ENCODE measurements around the gene TEKT2. TPM values are rescaled to one million over a fixed set of nuclear protein-coding genes. Genes with fewer than 3 reads are reported as not detected.

The TEKT2 gene
- total and polyA plus RNA-seq, 2 donors (not counting 3 experiments of a cell fraction or from before 2014, with no cell fraction given) = 0.38 to 0.61 TPM

DNA sequence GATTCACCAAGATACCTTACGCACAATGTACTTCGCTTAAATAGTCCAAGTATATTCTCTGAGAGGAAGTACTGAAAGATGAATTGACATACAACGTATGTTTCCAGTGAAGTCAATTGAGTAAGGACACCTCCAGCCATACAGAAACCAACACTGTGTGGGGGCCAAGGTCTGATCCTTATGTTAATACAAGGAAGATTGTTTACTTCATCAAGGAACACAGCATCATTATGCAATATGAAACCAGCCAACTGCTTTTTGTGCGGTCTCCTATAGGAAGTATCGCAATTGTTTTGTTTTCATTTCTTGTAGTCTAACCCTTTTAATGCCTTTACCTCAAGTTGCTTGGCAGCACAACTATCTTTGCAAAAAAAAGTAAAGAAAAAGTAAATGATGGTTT is 28.2 kb upstream of the TEKT2 start:
- H3K9me1 ChIP-seq (replicated peaks; ENCODE audit: control insufficient read depth, extremely low read depth, insufficient read depth, low read length) = no peaks in the 10 kb centered on the region
- no peaks in the 10 kb centered on the region for H3K79me2 ChIP-seq (ENCODE audit: control insufficient read depth, insufficient read depth, low read length)
- FAIRE-seq (no peak), DNase-seq (ENCODE audit: low read depth, low spot score) (no peak)
- no TSS peak for BruUV-seq (replicated peaks)
- no peak overlapping the region for H3K4me3 ChIP-seq (replicated peaks in 1 of 3; ENCODE audit: insufficient read depth in 1 of 3, low read depth in 1 of 3, low read length in 3 of 3)
- CTCF ChIA-PET = no interaction called here
- H3K27ac ChIP-seq (ENCODE audit: insufficient read depth, low read depth, low read length) = no peak overlapping the region
- intact Hi-C loops (cut with micrococcal nuclease) = no loop called here
- H3K4me2 ChIP-seq (ENCODE audit: insufficient read depth, low read length) = no peak overlapping the region
- TF ChIP-seq POLR2AphosphoS5 (IDR thresholded peaks at IDR 0.05; ENCODE audit: insufficient read depth, low read depth, low read length) = no peak
- TF ChIP-seq POLR2A (IDR thresholded peaks at IDR 0.05; ENCODE audit: low read depth, low read length) = no peak
- TF ChIP-seq, protein P1, sequence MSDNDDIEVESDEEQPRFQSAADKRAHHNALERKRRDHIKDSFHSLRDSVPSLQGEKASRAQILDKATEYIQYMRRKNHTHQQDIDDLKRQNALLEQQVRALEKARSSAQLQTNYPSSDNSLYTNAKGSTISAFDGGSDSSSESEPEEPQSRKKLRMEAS (IDR thresholded peaks at IDR 0.05; ENCODE audit: insufficient read depth, insufficient read length) = no peak
- no peak for TF ChIP-seq EZH2 (IDR thresholded peaks at IDR 0.05; ENCODE audit: borderline replicate concordance, low read depth, low read length, severe bottlenecking)
- TF ChIP-seq FOS (IDR thresholded peaks at IDR 0.05; ENCODE audit: borderline replicate concordance, insufficient read depth, low read length) = no peak
- H3K4me1 ChIP-seq (ENCODE audit: control insufficient read depth, extremely low read depth, insufficient read depth, low read length) = no peaks in the 10 kb centered on the region
- H3K36me3 ChIP-seq (ENCODE audit: control insufficient read depth in 2 of 2, extremely low read depth in 1 of 2, insufficient read depth in 2 of 2, low read length in 2 of 2) = peaks cover 2% of the 10 kb centered on the region in 2 experiments
- dilution Hi-C loops (cut with MboI; ENCODE audit: extremely low pct_ligation_motif_present, low sequenced_read_pairs) = no loop called here
- no peaks in the 10 kb centered on the region for H3K9me3 ChIP-seq (replicated peaks; ENCODE audit: control insufficient read depth, insufficient read depth, low read length)
- H4K20me1 ChIP-seq (replicated peaks; ENCODE audit: control insufficient read depth, extremely low read depth, insufficient read depth, low read length) = no peaks in the 10 kb centered on the region
- no peak overlapping the region for H2AFZ ChIP-seq (ENCODE audit: low read depth, low read length)
- POLR2A ChIA-PET = no interaction called here
- H3K9ac ChIP-seq (replicated peaks; ENCODE audit: extremely low read depth, insufficient read depth, low read length) = no peak overlapping the region
- no peaks in the 10 kb centered on the region for H3K27me3 ChIP-seq (ENCODE audit: control insufficient read depth in 2 of 2, insufficient read depth in 2 of 2, low read length in 2 of 2)

DNA sequence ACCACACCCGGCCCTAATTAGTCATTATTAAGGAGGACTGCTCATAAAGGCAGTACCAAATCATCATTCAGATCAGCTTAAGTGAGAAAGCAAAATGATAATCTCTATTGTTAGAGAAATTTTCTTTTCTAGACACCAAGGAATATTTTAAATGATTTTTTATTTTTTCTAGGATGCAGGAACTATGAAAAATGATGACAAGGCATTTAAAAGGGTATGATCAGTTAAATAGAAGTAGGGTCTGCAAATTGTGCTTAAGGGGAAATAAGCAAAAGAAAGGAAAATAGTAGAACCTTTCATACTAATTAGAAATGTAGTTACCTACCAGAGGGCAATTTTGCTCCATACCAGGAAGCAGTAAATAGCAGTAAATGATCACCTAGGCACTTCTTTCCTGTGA is 21.6 kb upstream of the TEKT2 start:
- intact Hi-C loops (cut with micrococcal nuclease) = no loop called here
- Histone ChIP-seq H3K36me3 (ENCODE audit: control insufficient read depth in 2 of 2, extremely low read depth in 1 of 2, insufficient read depth in 2 of 2, low read length in 2 of 2) (no peaks in the 10 kb centered on the region), H3K4me1 (ENCODE audit: control insufficient read depth, extremely low read depth, insufficient read depth, low read length) (no peaks in the 10 kb centered on the region), H3K79me2 (ENCODE audit: control insufficient read depth, insufficient read depth, low read length) (no peaks in the 10 kb centered on the region), H3K9ac (replicated peaks; ENCODE audit: extremely low read depth, insufficient read depth, low read length) (no peak overlapping the region), H3K4me2 (ENCODE audit: insufficient read depth, low read length) (no peak overlapping the region), H2AFZ (ENCODE audit: low read depth, low read length) (no peak overlapping the region), H3K4me3 (replicated peaks in 1 of 3; ENCODE audit: insufficient read depth in 1 of 3, low read depth in 1 of 3, low read length in 3 of 3) (no peak overlapping the region), H3K27ac (ENCODE audit: insufficient read depth, low read depth, low read length) (no peak overlapping the region), H3K27me3 (ENCODE audit: control insufficient read depth in 2 of 2, insufficient read depth in 2 of 2, low read length in 2 of 2) (no peaks in the 10 kb centered on the region), H3K9me3 (replicated peaks; ENCODE audit: control insufficient read depth, insufficient read depth, low read length) (no peaks in the 10 kb centered on the region), H4K20me1 (replicated peaks; ENCODE audit: control insufficient read depth, extremely low read depth, insufficient read depth, low read length) (no peaks in the 10 kb centered on the region), H3K9me1 (replicated peaks; ENCODE audit: control insufficient read depth, extremely low read depth, insufficient read depth, low read length) (no peaks in the 10 kb centered on the region)
- ChIA-PET CTCF (interaction anchor here (0.7 kb wide), 1 partner anchor 1773 kb away, joined by 6 read pairs; no protein-coding TSS in a partner anchor), POLR2A (no interaction called here)
- dilution Hi-C loops (cut with MboI; ENCODE audit: extremely low pct_ligation_motif_present, low sequenced_read_pairs) = no loop called here
- TF ChIP-seq POLR2A (IDR thresholded peaks at IDR 0.05; ENCODE audit: low read depth, low read length) = no peak
- TF ChIP-seq, protein P2, sequence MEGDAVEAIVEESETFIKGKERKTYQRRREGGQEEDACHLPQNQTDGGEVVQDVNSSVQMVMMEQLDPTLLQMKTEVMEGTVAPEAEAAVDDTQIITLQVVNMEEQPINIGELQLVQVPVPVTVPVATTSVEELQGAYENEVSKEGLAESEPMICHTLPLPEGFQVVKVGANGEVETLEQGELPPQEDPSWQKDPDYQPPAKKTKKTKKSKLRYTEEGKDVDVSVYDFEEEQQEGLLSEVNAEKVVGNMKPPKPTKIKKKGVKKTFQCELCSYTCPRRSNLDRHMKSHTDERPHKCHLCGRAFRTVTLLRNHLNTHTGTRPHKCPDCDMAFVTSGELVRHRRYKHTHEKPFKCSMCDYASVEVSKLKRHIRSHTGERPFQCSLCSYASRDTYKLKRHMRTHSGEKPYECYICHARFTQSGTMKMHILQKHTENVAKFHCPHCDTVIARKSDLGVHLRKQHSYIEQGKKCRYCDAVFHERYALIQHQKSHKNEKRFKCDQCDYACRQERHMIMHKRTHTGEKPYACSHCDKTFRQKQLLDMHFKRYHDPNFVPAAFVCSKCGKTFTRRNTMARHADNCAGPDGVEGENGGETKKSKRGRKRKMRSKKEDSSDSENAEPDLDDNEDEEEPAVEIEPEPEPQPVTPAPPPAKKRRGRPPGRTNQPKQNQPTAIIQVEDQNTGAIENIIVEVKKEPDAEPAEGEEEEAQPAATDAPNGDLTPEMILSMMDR (IDR thresholded peaks at IDR 0.05; ENCODE audit: extremely low read depth in 1 of 2, insufficient read depth in 1 of 2, low read depth in 1 of 2, low read length in 2 of 2) = no peak
- TF ChIP-seq JUN (IDR thresholded peaks at IDR 0.05; ENCODE audit: borderline replicate concordance, insufficient read depth, insufficient read length, low read depth) = no peak
- TF ChIP-seq FOS (IDR thresholded peaks at IDR 0.05; ENCODE audit: borderline replicate concordance, insufficient read depth, low read length) = no peak
- TF ChIP-seq MYC (IDR thresholded peaks at IDR 0.05; ENCODE audit: low read depth, low read length) = no peak
- no peak for TF ChIP-seq EZH2 (IDR thresholded peaks at IDR 0.05; ENCODE audit: borderline replicate concordance, low read depth, low read length, severe bottlenecking)
- TF ChIP-seq GATA2 (IDR thresholded peaks at IDR 0.05; ENCODE audit: insufficient read depth, insufficient read length, low read depth, low read length) = no peak
- no peak for TF ChIP-seq POLR2AphosphoS5 (IDR thresholded peaks at IDR 0.05; ENCODE audit: insufficient read depth, low read depth, low read length)
- TF ChIP-seq, protein P1 (IDR thresholded peaks at IDR 0.05; ENCODE audit: insufficient read depth, insufficient read length) = no peak
- no TSS peak for BruUV-seq (replicated peaks)
- no peak for DNase-seq (ENCODE audit: low read depth, low spot score)
- FAIRE-seq = no peak
